ENCODE measurements around the gene RSPH6A.

- TF ChIP-seq, protein P1, sequence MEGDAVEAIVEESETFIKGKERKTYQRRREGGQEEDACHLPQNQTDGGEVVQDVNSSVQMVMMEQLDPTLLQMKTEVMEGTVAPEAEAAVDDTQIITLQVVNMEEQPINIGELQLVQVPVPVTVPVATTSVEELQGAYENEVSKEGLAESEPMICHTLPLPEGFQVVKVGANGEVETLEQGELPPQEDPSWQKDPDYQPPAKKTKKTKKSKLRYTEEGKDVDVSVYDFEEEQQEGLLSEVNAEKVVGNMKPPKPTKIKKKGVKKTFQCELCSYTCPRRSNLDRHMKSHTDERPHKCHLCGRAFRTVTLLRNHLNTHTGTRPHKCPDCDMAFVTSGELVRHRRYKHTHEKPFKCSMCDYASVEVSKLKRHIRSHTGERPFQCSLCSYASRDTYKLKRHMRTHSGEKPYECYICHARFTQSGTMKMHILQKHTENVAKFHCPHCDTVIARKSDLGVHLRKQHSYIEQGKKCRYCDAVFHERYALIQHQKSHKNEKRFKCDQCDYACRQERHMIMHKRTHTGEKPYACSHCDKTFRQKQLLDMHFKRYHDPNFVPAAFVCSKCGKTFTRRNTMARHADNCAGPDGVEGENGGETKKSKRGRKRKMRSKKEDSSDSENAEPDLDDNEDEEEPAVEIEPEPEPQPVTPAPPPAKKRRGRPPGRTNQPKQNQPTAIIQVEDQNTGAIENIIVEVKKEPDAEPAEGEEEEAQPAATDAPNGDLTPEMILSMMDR (conservative IDR thresholded peaks at IDR 0.05) = no peak
- no peak for TF ChIP-seq EZH2 (IDR thresholded peaks at IDR 0.05; ENCODE audit: low read depth)
Observed at GRCh38 chr19:45766869-45767346, 48.2 kb downstream of the RSPH6A start.

All from PC-9 (cell line).